HEK293 (cell line): Measurements from ENCODE around the gene RCOR1.

Source experiments
- CTCF ChIA-PET: fragments of 350-600 bp; formaldehyde crosslinking; extraction: SDS; loops from one replicate; lab custom pipeline; 2021; ENCODE audit warnings: antibody characterized with exemption; lab: Yijun Ruan, JAX
- POLR2A ChIA-PET: fragments of 300-600 bp; formaldehyde crosslinking; extraction: SDS; loops from one replicate; lab custom pipeline; 2020; ENCODE audit warnings: antibody characterized with exemption, inconsistent platforms; lab: Yijun Ruan, JAX
- H3K27ac ChIP-seq: fragments of 200-500 bp; sonication (Bioruptor generic); 2 replicates; pipeline ENCODE4 v1.5.1; 2014; ENCODE audit warnings: low read depth, low read length, control low read depth, inconsistent platforms; ENCODE audit errors: extremely low read depth
- H3K36me3 ChIP-seq, 2 experiments: fragments of 200-500 bp in 1 of 2; sonication (Bioruptor generic) in 1 of 2; 1 replicate in 1 of 2; 2 replicates in 1 of 2; pipeline ENCODE4 v1.5.1; 2014 to 2017; ENCODE audit warnings: inconsistent platforms in 2 of 2, low read length in 2 of 2; ENCODE audit not compliant: control insufficient read depth in 2 of 2, insufficient read depth in 1 of 2
- H3K4me1 ChIP-seq: fragments of 200-500 bp; sonication (Bioruptor generic); 2 replicates; pipeline ENCODE4 v1.5.1; 2014; ENCODE audit warnings: mild to moderate bottlenecking, low read length, inconsistent platforms; ENCODE audit not compliant: control insufficient read depth, insufficient read depth
- H3K4me3 ChIP-seq: 2 replicates; pipeline ENCODE4 v1.5.1; 2011; ENCODE audit warnings: low read depth, mild to moderate bottlenecking, control low read depth, low read length, moderate library complexity
- H3K9me3 ChIP-seq: fragments of 200-500 bp; sonication (Bioruptor generic); 2 replicates; pipeline ENCODE4 v1.5.1; 2014; ENCODE audit warnings: low read depth, low read length, inconsistent platforms; ENCODE audit not compliant: control insufficient read depth, insufficient read depth
- AEBP2 ChIP-seq: fragments of 450-650 bp; formaldehyde crosslinking; IDR thresholded peaks from 2 replicates; pipeline ENCODE4 v1.5.1; 2016; ENCODE audit warnings: missing biosample characterization, missing genetic modification characterization, borderline replicate concordance
- HIC1 ChIP-seq: fragments of 450-650 bp; formaldehyde crosslinking; IDR thresholded peaks from 2 replicates; pipeline ENCODE4 v1.5.1; 2016; ENCODE audit warnings: missing biosample characterization, missing genetic modification characterization
- KLF1 ChIP-seq: fragments of 450-650 bp; formaldehyde crosslinking; IDR thresholded peaks from 2 replicates; pipeline ENCODE4 v1.5.1; 2016; ENCODE audit warnings: missing biosample characterization, missing genetic modification characterization
- KLF9 ChIP-seq: fragments of 450-650 bp; formaldehyde crosslinking; IDR thresholded peaks from 2 replicates; pipeline ENCODE4 v1.5.1; 2016; ENCODE audit warnings: missing biosample characterization, missing genetic modification characterization, low read depth
- MEIS1 ChIP-seq: sonication (generic); formaldehyde crosslinking; IDR thresholded peaks from 2 replicates; pipeline ENCODE4 v1.8.1; 2022; ENCODE audit warnings: missing genetic modification reagents, mild to moderate bottlenecking, borderline replicate concordance
- TSHZ1 ChIP-seq: fragments of 450-650 bp; formaldehyde crosslinking; IDR thresholded peaks from 2 replicates; pipeline ENCODE4 v1.5.1; 2016; ENCODE audit warnings: missing biosample characterization, missing genetic modification characterization, borderline replicate concordance
- YY2 ChIP-seq: fragments of 450-650 bp; formaldehyde crosslinking; IDR thresholded peaks from 2 replicates; pipeline ENCODE4 v1.5.1; 2016; ENCODE audit warnings: missing biosample characterization, missing genetic modification characterization
- ZBTB17 ChIP-seq: fragments of 450-650 bp; formaldehyde crosslinking; IDR thresholded peaks from 2 replicates; pipeline ENCODE4 v1.5.1; 2016; ENCODE audit warnings: missing biosample characterization, missing genetic modification characterization
- ZFP37 ChIP-seq: fragments of 450-650 bp; formaldehyde crosslinking; IDR thresholded peaks from 2 replicates; pipeline ENCODE4 v1.5.1; 2016; ENCODE audit warnings: missing biosample characterization, missing genetic modification characterization
- ZNF133 ChIP-seq: fragments of 450-650 bp; formaldehyde crosslinking; IDR thresholded peaks from 2 replicates; pipeline ENCODE4 v1.5.1; 2016; ENCODE audit warnings: missing biosample characterization, missing genetic modification characterization
- ZNF26 ChIP-seq: fragments of 450-650 bp; formaldehyde crosslinking; IDR thresholded peaks from 2 replicates; pipeline ENCODE4 v1.5.1; 2016; ENCODE audit warnings: missing biosample characterization, missing genetic modification characterization
- ZNF555 ChIP-seq: fragments of 450-650 bp; formaldehyde crosslinking; conservative IDR thresholded peaks from 2 replicates; pipeline ENCODE4 v1.5.1; 2017; ENCODE audit warnings: missing biosample characterization, mild to moderate bottlenecking, missing genetic modification characterization, inconsistent platforms
- ZNF571 ChIP-seq: fragments of 450-650 bp; formaldehyde crosslinking; IDR thresholded peaks from 2 replicates; pipeline ENCODE4 v1.5.0; 2017; ENCODE audit warnings: missing biosample characterization, missing genetic modification characterization
- ZNF645 ChIP-seq: fragments of 450-650 bp; formaldehyde crosslinking; IDR thresholded peaks from 2 replicates; pipeline ENCODE4; 2016; ENCODE audit warnings: missing biosample characterization, missing genetic modification characterization
- ZNF785 ChIP-seq: fragments of 450-650 bp; formaldehyde crosslinking; IDR thresholded peaks from 2 replicates; pipeline ENCODE4 v1.5.1; 2016; ENCODE audit warnings: missing biosample characterization, missing genetic modification characterization
- ZSCAN16 ChIP-seq: fragments of 450-650 bp; formaldehyde crosslinking; IDR thresholded peaks from 2 replicates; pipeline ENCODE4 v1.5.1; 2016; ENCODE audit warnings: missing biosample characterization, missing genetic modification characterization
- TF ChIP-seq, protein P1 (sequence below): fragments of 450-650 bp; formaldehyde crosslinking; IDR thresholded peaks from 2 replicates; pipeline ENCODE4 v1.5.1; 2016; ENCODE audit warnings: missing biosample characterization, missing genetic modification characterization

Gene RCOR1

DNA sequence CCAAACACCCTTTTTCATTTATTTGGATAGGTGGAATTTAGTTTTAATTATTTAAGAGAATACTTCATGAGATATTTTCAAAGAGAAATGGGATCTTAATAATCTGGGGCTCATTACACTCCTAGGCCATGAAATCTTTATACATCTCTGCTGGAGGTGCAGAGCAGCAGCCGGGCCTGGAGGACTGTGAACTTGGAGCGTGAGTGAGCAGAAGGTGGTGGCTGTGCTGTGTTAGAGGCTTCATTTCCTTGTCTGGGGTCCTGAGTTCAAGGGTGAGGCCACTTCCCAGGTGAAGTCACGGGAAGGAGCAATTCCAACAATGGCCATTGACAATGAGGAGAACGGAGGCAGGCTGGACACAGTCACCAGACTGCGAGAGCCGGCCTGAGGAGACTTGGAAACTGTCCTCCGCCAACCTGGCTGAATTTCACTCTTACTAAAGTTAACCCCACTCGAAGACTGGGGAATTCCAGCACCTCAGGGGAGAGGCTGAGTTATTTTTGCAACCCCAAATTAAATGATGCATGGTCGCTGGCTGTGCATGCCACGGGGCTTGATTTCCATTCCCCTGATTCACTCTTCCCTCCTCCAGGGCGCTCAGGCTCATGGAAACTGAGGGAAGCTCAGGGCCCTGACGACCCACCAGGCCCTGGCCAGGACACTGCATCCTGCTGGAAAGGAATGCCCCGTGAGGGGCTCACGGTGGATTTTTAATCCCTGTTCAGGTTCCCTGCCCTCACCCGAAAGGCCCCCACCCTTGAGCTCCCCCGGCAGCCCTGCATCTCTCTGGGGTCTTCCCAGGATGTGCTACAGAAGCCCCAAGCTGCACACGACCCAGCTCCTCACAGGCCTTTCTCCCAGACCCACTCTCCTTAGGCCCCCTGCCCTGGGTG lies 162.2 kb downstream of the RCOR1 start:
- Histone ChIP-seq H3K27ac (no peak overlapping the region), H3K9me3 (no peaks in the 10 kb centered on the region), H3K4me1 (no peaks in the 10 kb centered on the region), H3K36me3 (no peaks in the 10 kb centered on the region), H3K4me3 (no peak overlapping the region)
- no peak for TF ChIP-seq ZNF555 (tag by site-specific recombination)
- TF ChIP-seq HIC1 (tag by site-specific recombination), result no peak
- CTCF ChIA-PET, result no interaction called here
- POLR2A ChIA-PET, result no interaction called here

- Histone ChIP-seq H3K4me3 (no peak overlapping the region), H3K4me1 (no peaks in the 10 kb centered on the region), H3K27ac (no peak overlapping the region), H3K36me3 (no peaks in the 10 kb centered on the region), H3K9me3 (no peaks in the 10 kb centered on the region)
- POLR2A ChIA-PET, result no interaction called here
- CTCF ChIA-PET, result no interaction called here
- no peak for TF ChIP-seq KLF9 (tag by site-specific recombination)
- TF ChIP-seq ZNF645 (tag by site-specific recombination), result no peak
- TF ChIP-seq MEIS1 (CRISPR knock-in tag), result no peak
- no peak for TF ChIP-seq KLF1 (tag by site-specific recombination)
- no peak for TF ChIP-seq TSHZ1 (tag by site-specific recombination)
- TF ChIP-seq ZFP37 (tag by site-specific recombination), result no peak
- TF ChIP-seq, protein P1, sequence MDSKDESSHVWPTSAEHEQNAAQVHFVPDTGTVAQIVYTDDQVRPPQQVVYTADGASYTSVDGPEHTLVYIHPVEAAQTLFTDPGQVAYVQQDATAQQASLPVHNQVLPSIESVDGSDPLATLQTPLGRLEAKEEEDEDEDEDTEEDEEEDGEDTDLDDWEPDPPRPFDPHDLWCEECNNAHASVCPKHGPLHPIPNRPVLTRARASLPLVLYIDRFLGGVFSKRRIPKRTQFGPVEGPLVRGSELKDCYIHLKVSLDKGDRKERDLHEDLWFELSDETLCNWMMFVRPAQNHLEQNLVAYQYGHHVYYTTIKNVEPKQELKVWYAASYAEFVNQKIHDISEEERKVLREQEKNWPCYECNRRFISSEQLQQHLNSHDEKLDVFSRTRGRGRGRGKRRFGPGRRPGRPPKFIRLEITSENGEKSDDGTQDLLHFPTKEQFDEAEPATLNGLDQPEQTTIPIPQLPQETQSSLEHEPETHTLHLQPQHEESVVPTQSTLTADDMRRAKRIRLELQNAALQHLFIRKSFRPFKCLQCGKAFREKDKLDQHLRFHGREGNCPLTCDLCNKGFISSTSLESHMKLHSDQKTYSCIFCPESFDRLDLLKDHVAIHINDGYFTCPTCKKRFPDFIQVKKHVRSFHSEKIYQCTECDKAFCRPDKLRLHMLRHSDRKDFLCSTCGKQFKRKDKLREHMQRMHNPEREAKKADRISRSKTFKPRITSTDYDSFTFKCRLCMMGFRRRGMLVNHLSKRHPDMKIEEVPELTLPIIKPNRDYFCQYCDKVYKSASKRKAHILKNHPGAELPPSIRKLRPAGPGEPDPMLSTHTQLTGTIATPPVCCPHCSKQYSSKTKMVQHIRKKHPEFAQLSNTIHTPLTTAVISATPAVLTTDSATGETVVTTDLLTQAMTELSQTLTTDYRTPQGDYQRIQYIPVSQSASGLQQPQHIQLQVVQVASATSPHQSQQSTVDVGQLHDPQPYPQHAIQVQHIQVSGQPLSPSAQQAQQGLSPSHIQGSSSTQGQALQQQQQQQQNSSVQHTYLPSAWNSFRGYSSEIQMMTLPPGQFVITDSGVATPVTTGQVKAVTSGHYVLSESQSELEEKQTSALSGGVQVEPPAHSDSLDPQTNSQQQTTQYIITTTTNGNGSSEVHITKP, result no peak
- no peak for TF ChIP-seq ZNF785 (tag by site-specific recombination)
- TF ChIP-seq ZNF26 (tag by site-specific recombination), result no peak
- no peak for TF ChIP-seq ZNF133 (tag by site-specific recombination)
- TF ChIP-seq YY2 (tag by site-specific recombination), result no peak
- TF ChIP-seq ZNF571 (tag by site-specific recombination), result no peak
- no peak for TF ChIP-seq ZBTB17 (tag by site-specific recombination)
- TF ChIP-seq ZSCAN16, result no peak
- no peak for TF ChIP-seq AEBP2 (tag by site-specific recombination)
Measured at GRCh38 chr14:102757646-102758045, 165.2 kb downstream of the RCOR1 start.
